Measurements from ENCODE around the gene KSR1. TPM values are rescaled to one million over a fixed set of nuclear protein-coding genes. Genes with fewer than 3 reads are reported as not detected.

KSR1 gene
- total and polyA plus RNA-seq, 9 of the 15 experiments (the other 6 are each of a cell fraction or from before 2014, with no cell fraction given), result 1.4 to 51.7 (median 18.4) TPM

DNA sequence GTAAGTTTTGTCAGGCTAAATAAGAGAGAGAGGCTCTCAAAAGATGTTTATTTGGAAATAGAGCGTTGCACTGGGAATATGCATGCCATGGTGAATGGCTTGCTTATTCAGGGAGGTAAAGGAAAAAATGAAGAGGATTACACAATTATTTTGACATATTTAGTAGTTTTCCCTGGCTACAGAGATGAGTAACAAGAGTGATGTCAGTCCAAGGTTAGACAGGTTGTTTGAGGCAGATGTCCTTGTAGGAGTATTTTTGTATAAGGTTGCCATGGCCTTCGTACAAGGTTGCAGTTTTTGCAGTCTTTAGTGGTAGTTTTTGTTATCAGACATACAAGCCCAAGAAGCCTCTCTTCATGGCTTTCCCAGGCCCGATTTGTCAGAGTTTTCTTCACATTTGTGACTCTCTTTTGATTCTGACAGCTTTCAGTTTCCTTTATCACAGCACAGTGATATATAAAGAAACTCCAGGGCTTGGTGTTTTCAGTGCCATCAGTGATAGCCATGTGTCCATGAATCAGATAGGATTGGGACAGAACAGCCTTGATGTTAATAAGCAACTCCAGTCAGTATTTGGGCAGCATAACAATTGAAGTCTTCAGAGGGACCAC is 156.0 kb downstream of the KSR1 start (continued):
- TF ChIP-seq CHD7 (IDR thresholded peaks at IDR 0.05; ENCODE audit: low read depth, low read length), result no peak
